NB4 (cell line): Measurements from ENCODE around the gene ARL6IP5.

Experiments
- DNase-seq: peaks from one replicate; pipeline ENCODE4 v3.0.0; 2010; ENCODE audit warnings: low read depth
- H3K4me3 ChIP-seq: one replicate; pipeline ENCODE4 v1.5.1; 2011; ENCODE audit warnings: mild to moderate bottlenecking, low read depth, low read length, moderate library complexity
- CTCF ChIP-seq: IDR thresholded peaks from one replicate; pipeline ENCODE4 v1.5.1; 2012; ENCODE audit warnings: low read depth, low read length
- MAX ChIP-seq: IDR thresholded peaks from 2 replicates; pipeline ENCODE4 v1.6.1; 2011; ENCODE audit warnings: low read depth, low read length
- MYC ChIP-seq: IDR thresholded peaks from 2 replicates; pipeline ENCODE4 v1.6.1; 2011; ENCODE audit warnings: low read depth, low read length
- POLR2A ChIP-seq: IDR thresholded peaks from 2 replicates; pipeline ENCODE4 v1.6.1; 2011; ENCODE audit warnings: mild to moderate bottlenecking; ENCODE audit not compliant: insufficient read length; ENCODE audit errors: extremely low read depth

Gene ARL6IP5

GRCh38 chr3:69137005-69137404, 52.3 kb downstream of the ARL6IP5 start:
- H3K4me3 ChIP-seq: no peak overlapping the region
- TF ChIP-seq CTCF (no peak), MAX (no peak), MYC (no peak), POLR2A (no peak)
- no peak for DNase-seq

GRCh38 chr3:69137412-69137811, 52.7 kb downstream of the ARL6IP5 start:
- TF ChIP-seq POLR2A: no peak
- no peak for TF ChIP-seq CTCF
- no peak for TF ChIP-seq MAX
- TF ChIP-seq MYC: no peak
- no peak for DNase-seq
- no peak overlapping the region for H3K4me3 ChIP-seq

GRCh38 chr3:69141313-69141712, 56.6 kb downstream of the ARL6IP5 start:
- no peak for DNase-seq
- H3K4me3 ChIP-seq: no peak overlapping the region
- TF ChIP-seq CTCF (no peak), POLR2A (no peak), MYC (no peak), MAX (no peak)

- TF ChIP-seq MAX: no peak
- TF ChIP-seq CTCF: no peak
- TF ChIP-seq MYC: no peak
- no peak for TF ChIP-seq POLR2A
- DNase-seq: no peak
- no peak overlapping the region for H3K4me3 ChIP-seq
Observed at GRCh38 chr3:69142090-69142489, 57.4 kb downstream of the ARL6IP5 start.

GRCh38 chr3:69142797-69143454, 58.2 kb downstream of the ARL6IP5 start:
- no peak for TF ChIP-seq CTCF
- TF ChIP-seq MYC: no peak
- H3K4me3 ChIP-seq: no peak overlapping the region
- DNase-seq: no peak

- H3K4me3 ChIP-seq: no peak overlapping the region
- DNase-seq: no peak
- TF ChIP-seq CTCF (no peak), MYC (no peak), MAX (no peak), POLR2A (no peak)
Observed at GRCh38 chr3:69143612-69144011, 58.9 kb downstream of the ARL6IP5 start.
